Glomerular visceral epithelial cell (primary cell): ENCODE results near the gene RCOR3.
A peak's percentile ranks its signal among the peaks of the same experiment; 100 is the strongest.

Experiments
- DNase-seq: peaks from one replicate; pipeline ENCODE4 v3.0.0-alpha.2; 2016; ENCODE audit errors: extremely low spot score

Gene RCOR3

DNA sequence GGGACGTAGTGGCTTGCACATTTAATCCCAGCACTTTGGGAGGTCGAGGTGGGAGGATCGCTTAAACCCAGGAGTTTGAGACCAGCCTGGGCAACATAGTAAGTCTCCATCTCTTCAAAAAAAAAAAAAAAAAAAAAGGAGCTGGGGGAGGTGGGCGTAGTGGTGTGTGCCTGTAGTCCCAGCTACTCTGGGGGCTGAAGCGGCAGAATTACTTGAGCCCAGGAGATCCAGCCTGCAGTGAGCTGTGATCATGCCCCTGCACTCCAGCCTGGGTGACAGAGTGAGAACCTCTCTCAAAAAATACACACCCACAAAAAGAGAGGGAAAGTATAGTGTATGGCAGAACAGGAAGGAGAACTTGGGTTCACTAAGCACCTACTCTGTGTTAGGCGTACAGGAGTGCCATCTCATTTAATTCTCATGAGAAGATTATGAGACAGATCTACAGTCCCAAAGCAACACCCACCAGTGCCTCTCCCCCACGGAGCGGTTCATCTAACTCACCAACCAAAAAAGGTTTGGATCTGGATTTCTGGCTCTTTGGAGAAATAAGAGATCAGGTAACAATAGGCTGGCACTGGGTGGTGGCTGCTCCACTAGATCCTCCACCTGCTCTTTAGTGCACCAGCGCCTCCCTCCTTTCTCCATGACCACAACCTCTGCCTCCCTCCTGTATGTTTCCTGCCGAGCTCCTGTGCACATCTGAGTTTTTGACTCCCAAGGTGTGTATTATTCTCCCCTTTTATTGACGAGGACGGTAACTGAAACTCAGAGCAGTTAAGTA lies 66.0 kb downstream of the RCOR3 start:
- no peak for DNase-seq

- DNase-seq, result no peak
Observed at GRCh38 chr1:211326140-211326527, 67.0 kb downstream of the RCOR3 start.

DNA sequence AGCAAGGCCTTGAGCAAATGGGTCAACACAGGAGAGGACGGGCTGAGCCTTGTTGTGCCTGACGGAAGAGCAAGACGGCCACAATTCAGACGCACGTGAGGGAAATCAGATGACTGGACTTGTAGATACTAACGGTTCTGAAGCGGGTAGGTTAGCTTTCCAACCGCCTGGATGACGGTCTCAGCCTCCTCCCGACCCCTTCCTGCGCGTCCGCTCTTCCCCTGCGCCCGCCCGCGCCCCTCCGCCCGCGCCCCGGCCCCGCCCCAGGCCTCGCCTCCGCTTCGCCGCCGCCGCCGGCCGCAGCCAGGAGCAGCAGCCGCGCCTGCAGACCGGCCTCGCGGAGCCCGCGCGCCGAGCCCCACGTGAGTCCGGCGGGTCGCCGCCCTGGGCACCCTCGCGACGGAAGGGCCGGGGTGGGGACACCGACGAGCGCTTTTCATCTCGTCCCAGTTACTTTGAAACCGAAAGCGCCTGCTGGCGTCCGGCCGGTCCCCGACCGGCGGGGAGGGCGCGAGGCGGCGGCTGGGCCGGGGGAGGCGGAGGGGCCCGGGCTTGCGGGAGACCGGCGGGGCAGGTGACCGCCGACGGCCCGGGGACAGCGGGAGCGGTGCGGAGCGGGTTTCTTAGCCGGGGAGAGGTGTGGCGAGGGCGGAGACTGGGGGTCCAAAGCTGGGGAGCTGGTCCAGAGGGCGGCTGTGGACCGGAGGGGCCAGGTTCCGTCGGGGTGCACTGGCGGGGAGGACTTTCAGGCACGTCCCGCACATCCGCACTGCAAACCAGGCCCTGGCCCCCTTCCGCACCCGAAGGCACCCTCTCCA lies 67.6 kb downstream of the RCOR3 start, which contains the start of gene TRAF5:
TRAF5 (plus strand) TSS at position 306 of the 818 bp plus-strand sequence. CDS start 26,407 bp downstream, outside the sequence.
- peak; percentile 42 for DNase-seq

- DNase-seq, result no peak
Observed at GRCh38 chr1:211327346-211327921, 68.3 kb downstream of the RCOR3 start.

- no peak for DNase-seq
Observed at GRCh38 chr1:211328084-211328694, 69.0 kb downstream of the RCOR3 start.

DNA sequence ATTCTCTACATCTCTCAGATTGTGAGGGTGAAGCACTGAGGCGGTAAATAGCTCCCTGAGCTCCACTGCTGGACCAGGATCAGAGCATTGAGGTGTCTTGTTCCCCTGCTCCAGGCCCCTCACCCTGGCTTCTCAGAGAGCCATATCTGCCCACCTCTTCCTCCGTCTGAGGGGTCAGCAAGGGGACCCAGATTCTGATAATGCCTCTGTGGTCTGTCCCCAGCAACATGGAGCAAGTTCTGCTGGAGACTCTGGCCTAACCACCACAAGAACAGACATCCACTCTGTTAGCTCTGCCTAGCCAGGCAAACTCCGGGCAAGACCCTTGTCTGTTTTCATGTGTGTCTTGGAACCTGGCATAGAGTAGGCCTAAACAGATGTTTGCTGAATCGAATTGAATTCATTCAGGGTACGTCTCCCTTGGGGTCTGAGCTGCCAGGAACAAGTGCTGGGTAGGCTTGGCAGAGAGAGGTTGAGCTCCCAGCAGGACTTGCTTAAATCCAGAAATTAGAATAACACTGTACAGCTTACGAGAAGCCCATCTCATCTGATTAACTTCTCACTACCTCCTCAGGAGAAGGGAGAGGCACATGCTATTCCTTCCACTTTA lies 69.8 kb downstream of the RCOR3 start:
- DNase-seq, result no peak

GRCh38 chr1:211329764-211330201 lies 70.6 kb downstream of the RCOR3 start:
- DNase-seq, result no peak

DNA sequence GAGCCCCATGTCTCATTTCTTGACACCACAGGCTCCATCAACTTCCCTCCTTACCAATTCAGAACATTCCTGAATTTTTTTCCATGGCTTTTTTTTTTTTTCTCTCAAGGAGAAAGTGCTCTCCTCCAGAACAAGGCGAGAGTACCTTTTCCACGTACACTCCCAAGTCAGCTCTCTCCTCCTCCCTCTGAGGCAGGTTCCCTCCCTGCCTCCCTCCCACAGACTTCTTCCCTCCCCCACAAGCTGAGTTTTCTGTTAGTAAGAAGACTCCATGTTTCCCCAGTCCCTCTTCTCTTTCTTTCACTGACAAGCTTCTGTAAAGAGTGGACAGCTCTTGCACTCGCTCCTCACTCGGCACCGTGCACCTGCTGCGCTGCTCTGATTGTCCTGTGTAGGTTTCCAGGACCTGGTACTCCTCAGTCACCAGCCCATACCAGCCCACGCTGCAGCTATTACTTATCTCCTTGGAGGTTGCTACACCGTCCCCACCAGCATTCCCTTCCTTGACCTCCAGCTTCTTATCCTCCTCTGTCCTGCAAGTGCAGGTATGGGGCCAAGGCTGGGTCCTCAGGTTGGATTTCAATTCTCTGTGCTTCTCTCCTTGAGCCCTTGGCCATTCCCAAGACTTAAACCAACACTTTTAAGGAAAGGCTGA lies 71.2 kb downstream of the RCOR3 start:
- no peak for DNase-seq

DNA sequence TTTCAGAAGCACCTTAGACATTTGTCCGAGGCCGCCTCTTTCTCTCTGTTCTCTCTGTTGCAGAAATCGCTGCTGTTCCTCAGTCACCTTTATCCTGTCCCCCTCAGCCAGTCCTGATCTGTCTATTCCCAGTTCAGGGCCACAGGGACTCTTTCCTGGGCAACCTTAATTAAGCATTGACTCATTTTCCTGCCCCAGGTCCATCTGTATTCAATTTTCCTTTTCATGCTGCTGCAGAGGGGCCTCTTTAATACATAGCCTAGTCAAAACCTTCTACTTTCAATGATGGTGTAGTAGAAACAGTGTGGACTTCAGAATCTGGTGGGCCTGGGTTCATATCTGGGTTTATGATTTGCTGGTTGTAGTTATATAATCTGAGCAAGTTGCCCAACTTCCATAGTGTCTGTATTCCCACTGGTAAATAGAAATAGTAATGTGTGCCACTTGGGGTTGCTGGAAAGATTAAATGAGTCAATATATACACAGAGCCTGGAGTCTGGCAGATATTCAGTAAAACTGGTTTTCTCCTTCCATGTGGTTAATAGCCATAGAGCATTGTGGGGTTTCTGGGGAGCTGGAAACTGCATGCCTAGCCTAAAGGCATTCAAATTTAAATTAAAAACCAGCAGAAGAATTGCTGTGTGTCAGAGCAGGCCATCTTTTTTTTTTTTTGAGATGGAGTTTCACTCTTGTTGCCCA lies 72.0 kb downstream of the RCOR3 start:
- no peak for DNase-seq

GRCh38 chr1:211332036-211332616 lies 73.0 kb downstream of the RCOR3 start:
- DNase-seq, result no peak

- DNase-seq, result no peak
Observed at GRCh38 chr1:211332830-211333229, 73.7 kb downstream of the RCOR3 start.

GRCh38 chr1:211333906-211334305 lies 74.7 kb downstream of the RCOR3 start:
- DNase-seq, result no peak

DNA sequence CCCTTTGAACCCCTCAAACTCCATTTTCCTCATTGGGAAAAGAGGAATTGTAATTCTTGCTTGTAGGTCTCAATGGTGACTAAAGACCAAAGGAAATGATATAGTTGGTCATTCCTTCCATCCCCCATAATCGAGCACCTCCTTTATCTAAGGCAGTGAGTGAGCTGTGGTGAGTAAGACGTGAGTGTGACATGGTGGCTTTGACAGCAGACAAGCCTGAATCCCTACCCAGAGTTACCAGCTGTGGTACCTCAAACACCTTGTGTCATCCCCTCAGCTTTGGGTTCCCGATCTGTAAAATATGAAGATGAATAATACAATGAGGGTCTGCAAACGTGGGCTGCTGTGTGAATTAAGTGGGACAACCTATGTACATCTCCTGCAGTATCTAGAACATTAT lies 75.8 kb downstream of the RCOR3 start:
- no peak for DNase-seq

DNA sequence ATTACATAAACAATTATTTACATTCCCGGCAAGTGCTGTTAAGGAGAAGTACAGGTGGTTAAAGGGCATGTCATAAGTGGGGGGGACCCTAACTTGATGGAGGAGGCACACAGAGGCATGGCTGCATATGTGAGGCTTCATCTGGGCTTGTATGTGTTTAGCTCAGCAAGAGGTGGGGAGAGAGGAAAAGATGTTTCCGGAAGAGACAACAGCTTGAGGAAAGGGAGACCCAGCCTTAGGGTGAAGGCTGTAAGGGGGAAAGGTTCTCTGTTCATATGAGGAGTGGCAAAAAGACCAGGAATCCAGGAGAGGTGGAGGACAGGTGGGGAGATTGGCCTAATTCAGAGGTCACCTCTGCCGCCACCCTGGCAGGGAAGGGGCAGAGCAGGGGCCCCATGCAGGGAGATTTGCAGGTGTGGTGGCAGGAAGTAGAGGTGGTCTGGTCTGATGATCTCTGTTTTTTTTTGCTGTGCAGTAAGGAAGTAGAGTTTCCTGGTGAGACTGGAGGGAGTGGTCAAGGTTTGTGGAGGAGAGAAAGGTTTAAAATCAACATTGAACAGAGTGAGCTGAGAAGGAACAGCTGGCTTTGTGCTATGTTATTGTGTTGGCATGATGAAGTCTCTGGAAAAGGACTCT lies 76.5 kb downstream of the RCOR3 start:
- DNase-seq, result no peak

- no peak for DNase-seq
Observed at GRCh38 chr1:211336161-211336560, 77.0 kb downstream of the RCOR3 start.

DNA sequence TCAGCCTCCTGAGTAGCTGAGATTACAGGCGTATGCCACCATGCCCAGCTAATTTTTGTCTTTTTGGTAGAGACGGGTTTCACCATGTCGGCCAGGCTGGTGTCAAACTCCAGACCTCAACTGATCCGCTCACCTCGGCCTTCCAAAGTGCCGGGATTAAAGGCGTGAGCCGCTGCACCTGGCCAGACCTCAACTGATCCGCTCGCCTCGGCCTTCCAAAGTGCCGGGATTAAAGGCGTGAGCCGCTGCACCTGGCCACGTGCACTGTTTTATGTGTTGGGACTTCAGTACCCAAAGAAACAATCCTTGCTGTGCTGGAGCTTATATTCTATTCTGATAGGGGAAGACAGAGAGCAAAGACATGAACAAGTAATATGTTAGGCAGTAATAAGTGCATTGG lies 77.6 kb downstream of the RCOR3 start:
- no peak for DNase-seq

DNA sequence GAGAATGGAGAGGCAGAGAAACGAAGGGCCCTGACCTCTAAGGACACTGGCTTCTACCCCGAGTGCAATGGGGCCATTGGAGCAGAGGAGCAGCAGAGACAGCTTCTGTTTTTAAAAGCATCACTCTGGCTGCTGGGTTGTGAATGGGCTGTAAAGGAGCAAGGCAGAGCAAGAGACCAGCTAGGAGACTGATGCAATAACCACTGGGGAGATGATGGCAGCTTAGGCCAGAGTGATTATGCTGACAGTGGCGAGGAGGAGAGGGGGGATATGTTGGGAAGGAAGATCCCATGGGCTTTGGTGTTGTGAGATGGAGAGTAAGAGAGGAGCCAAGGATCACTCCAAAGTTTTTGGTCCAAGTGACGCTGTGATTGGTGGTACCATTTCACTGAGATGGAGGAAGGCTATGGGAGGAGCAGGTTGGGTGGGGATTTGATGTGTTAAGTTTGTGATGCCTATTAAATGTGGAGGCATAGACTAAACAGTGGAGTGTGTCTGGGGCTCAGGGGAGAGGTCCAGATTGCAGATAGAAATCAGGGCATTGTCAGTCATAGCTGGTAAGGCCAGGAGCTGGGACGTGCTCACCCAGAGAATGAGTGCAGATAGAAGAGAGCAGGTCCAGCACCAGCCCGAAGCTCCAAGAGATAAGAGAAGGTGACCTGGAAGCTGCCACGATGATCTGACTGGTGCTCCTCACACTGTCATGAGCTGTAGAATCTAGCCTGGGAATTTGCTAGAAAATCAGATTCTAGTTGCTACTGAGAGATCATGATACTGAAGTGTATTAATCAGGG lies 78.5 kb downstream of the RCOR3 start:
- DNase-seq, result no peak

DNA sequence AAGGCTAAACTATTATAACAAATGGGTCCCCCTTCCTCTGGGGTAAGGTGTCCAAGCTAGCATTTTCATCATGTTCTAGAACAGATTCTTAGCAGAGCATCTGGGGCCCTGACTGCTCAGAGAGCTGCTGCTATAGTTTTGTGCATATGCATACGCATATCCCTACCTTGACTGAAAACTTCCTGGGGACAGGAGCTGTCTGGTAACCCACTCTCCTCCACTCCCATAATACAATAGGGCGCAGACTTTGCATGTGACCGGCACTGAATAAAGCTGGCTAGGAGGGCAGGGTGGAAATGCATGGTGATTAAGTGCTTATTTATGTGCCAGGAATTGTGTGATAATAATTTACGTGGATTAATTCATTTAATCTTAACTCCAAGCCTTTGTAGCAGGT lies 79.1 kb downstream of the RCOR3 start:
- no peak for DNase-seq

- no peak for DNase-seq
Observed at GRCh38 chr1:211339631-211340041, 80.5 kb downstream of the RCOR3 start.
